Kidney epithelial cell (primary cell): ENCODE measurements around the gene PRPF6. TPM values are rescaled to one million over a fixed set of nuclear protein-coding genes. Genes with fewer than 3 reads are reported as not detected.

Source experiments
- DNase-seq: peaks from one replicate; pipeline ENCODE4 v3.0.0-alpha.2; 2010; ENCODE audit warnings: low read depth
- H3K27me3 ChIP-seq: 2 replicates; pipeline ENCODE4 v1.6.0; 2011; ENCODE audit warnings: low read length; ENCODE audit not compliant: control insufficient read depth, insufficient read depth
- H3K36me3 ChIP-seq: 2 replicates; pipeline ENCODE4 v1.5.1; 2011; ENCODE audit warnings: low read length; ENCODE audit not compliant: control insufficient read depth, insufficient read depth
- H3K4me3 ChIP-seq: 2 replicates; pipeline ENCODE4 v1.5.1; 2011; ENCODE audit warnings: low read depth, mild to moderate bottlenecking, control low read depth, low read length
- total RNA-seq: library from RNA; depleted of rRNA; stranded (reverse); fragments of >200 nt; gene quantifications from 2 replicates; pipeline ENCODE4 v1.2.3, GENCODE V29; 2015
- TF ChIP-seq, protein P1 (sequence below): IDR thresholded peaks from 2 replicates; pipeline ENCODE4 v1.5.1; 2011; ENCODE audit warnings: mild to moderate bottlenecking, moderate library complexity, low read length, control low read depth, inconsistent platforms; ENCODE audit not compliant: insufficient read depth, poor library complexity, severe bottlenecking

PRPF6 gene
- total RNA-seq, 1 donor from 2014 or later: 78.5 TPM

- Histone ChIP-seq H3K4me3 (no peak overlapping the region), H3K27me3 (no peaks in the 10 kb centered on the region), H3K36me3 (peaks cover 7% of the 10 kb centered on the region)
- TF ChIP-seq, protein P1, sequence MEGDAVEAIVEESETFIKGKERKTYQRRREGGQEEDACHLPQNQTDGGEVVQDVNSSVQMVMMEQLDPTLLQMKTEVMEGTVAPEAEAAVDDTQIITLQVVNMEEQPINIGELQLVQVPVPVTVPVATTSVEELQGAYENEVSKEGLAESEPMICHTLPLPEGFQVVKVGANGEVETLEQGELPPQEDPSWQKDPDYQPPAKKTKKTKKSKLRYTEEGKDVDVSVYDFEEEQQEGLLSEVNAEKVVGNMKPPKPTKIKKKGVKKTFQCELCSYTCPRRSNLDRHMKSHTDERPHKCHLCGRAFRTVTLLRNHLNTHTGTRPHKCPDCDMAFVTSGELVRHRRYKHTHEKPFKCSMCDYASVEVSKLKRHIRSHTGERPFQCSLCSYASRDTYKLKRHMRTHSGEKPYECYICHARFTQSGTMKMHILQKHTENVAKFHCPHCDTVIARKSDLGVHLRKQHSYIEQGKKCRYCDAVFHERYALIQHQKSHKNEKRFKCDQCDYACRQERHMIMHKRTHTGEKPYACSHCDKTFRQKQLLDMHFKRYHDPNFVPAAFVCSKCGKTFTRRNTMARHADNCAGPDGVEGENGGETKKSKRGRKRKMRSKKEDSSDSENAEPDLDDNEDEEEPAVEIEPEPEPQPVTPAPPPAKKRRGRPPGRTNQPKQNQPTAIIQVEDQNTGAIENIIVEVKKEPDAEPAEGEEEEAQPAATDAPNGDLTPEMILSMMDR: no peak
- DNase-seq: no peak
These were observed 40.3 kb upstream of the PRPF6 start for GRCh38 chr20:63940472-63941266.

- Histone ChIP-seq H3K4me3 (no peak overlapping the region), H3K36me3 (peaks cover 7% of the 10 kb centered on the region), H3K27me3 (no peaks in the 10 kb centered on the region)
- TF ChIP-seq, protein P1: no peak
- DNase-seq: no peak
These were observed 39.5 kb upstream of the PRPF6 start for GRCh38 chr20:63941282-63942081.

DNA sequence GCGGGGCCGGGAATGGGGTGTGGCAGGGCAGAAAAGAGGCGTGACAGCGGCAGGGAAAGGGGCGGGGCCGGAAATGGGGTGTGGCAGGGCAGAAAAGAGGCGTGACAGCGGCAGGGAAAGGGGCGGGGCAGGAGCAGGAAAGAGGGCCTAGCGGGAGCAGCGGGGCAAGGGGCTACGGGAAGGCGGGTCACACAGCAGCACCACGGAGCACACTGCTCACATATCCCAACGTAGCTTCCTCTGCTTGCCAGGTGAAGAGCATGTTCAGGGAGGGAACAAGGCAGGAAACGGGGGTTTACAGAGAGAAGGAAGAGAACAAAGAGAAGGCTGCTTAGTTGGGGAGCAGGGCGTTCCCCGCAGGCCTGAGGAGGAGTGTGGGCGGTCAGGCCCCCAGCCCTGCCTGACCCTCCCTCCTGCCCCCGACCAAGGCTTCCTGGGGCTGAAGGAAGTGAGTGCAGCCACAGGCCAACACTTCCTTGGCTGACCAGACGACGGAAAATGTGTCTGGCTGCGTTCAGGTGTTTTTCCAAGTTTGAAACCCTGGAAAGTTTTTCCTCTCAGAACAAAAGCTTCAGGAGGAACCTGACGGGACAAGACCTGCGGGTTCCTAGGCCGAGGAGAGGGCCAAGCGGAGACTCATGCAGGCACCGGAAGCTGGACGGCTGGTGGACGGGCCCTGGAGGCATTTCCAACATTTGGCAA, 38.5 kb upstream of the PRPF6 start:
- Histone ChIP-seq H3K4me3 (no peak overlapping the region), H3K27me3 (no peaks in the 10 kb centered on the region), H3K36me3 (peaks cover 7% of the 10 kb centered on the region)
- TF ChIP-seq, protein P1: no peak
- DNase-seq: no peak

DNA sequence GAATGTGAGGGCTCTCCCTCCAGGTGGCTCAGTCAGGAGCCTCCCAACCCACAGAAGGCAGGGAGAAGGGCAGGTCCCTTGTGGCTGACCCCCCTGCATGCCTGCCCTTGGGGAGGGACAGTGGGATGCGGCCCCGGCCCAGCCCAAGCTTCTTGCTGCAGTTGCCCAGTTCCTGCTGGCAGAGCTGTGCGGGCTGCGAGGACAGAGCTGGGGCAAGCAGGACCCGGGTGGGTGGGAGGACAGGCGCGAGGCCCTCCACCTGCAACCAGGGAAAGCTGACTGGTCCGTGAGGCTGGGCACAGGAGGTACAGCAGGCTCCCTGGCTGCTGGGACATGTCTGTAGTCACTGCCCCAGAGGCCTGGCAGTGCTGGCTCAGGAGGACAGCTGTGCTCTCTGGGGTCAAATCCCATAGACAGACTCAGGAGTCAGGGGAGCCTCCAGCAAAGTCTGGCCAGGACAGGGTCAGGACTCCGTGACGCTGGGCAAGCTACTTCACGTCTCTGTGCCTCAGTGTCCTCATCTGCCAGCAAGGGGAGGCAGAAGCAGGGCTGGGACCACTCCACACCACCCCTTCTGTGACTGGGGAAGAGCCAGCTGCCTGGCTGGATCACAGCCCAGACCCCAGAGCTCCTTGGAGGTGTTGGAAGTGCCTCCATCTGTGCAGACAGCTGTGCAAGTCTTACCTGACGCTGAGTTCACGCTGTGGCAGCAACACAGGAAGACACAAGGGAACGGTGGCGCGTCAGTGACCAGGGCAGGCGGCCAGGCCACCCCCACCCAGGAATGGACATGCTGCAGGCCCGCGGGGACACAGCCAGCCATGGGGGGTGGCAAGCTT, 37.7 kb upstream of the PRPF6 start:
- no peak overlapping the region for H3K4me3 ChIP-seq
- no peak for DNase-seq
- TF ChIP-seq, protein P1: no peak
- no peaks in the 10 kb centered on the region for H3K27me3 ChIP-seq
- H3K36me3 ChIP-seq: peaks cover 7% of the 10 kb centered on the region

DNA sequence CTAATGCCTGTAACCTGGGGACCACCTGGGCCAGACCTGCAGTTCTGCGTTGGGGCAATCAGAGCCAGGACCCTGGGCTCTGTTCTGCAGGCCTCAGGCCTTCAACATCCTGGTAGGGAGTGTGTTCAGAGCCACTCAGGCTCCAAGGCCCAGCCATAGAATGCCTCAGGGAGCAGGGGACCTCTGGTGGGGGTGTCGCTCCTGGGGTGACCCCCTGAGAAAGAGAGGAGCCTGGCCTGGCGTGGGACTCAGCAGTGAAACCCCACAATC, 37.2 kb upstream of the PRPF6 start:
- H3K4me3 ChIP-seq: no peak overlapping the region
- TF ChIP-seq, protein P1: no peak
- DNase-seq: no peak
- no peaks in the 10 kb centered on the region for H3K27me3 ChIP-seq
- H3K36me3 ChIP-seq: peaks cover 7% of the 10 kb centered on the region
